Memory B cell (primary cell): ENCODE measurements around the gene CYREN.

ENCODE experiments used
- ATAC-seq: fragments of 150-1000 bp; cut with Tn5 transposase; 2 replicates; pipeline ENCODE4 v1.10.0; 2021; ENCODE audit warnings: low read depth, mild to moderate bottlenecking, moderate library complexity
- DNase-seq, 2 donors: peaks; one replicate each; pipeline ENCODE4 v3.0.0; 2022; ENCODE audit warnings: low spot score in 2 of 2
- H3K27ac Mint-ChIP-seq: one replicate; pipeline ENCODE4 v1.8.0; 2022; ENCODE audit warnings: mild to moderate bottlenecking, moderate library complexity, mixed read lengths
- H3K27me3 Mint-ChIP-seq: one replicate; pipeline ENCODE4 v1.8.0; 2022; ENCODE audit warnings: mixed read lengths
- H3K36me3 Mint-ChIP-seq: one replicate; pipeline ENCODE4 v1.8.0; 2022; ENCODE audit warnings: mild to moderate bottlenecking, mixed read lengths
- H3K4me1 Mint-ChIP-seq: one replicate; pipeline ENCODE4 v1.8.0; 2022; ENCODE audit warnings: mixed read lengths
- H3K4me3 Mint-ChIP-seq: one replicate; pipeline ENCODE4 v1.8.0; 2022; ENCODE audit warnings: mild to moderate bottlenecking, moderate library complexity, mixed read lengths
- H3K9me3 Mint-ChIP-seq: one replicate; pipeline ENCODE4 v1.8.0; 2022; ENCODE audit warnings: mixed read lengths

CYREN gene

GRCh38 chr7:135164357-135165061, 6.0 kb downstream of the CYREN start:
- peak in 1 of 2 donors; percentile 8 for DNase-seq
- no peak overlapping the region for H3K27ac Mint-ChIP-seq
- no peaks in the 10 kb centered on the region for H3K27me3 Mint-ChIP-seq
- no peak for ATAC-seq
- H3K4me1 Mint-ChIP-seq = peaks cover 46% of the 10 kb centered on the region
- H3K36me3 Mint-ChIP-seq = peaks cover 22% of the 10 kb centered on the region
- H3K4me3 Mint-ChIP-seq = no peak overlapping the region
- H3K9me3 Mint-ChIP-seq = no peaks in the 10 kb centered on the region

- DNase-seq = no peak
- no peak for ATAC-seq
- Mint-ChIP-seq H3K4me1 (peaks cover 38% of the 10 kb centered on the region), H3K9me3 (no peaks in the 10 kb centered on the region), H3K27ac (peak overlapping the region; percentile 86), H3K36me3 (peaks cover 21% of the 10 kb centered on the region), H3K27me3 (no peaks in the 10 kb centered on the region), H3K4me3 (no peak overlapping the region)
Measured at GRCh38 chr7:135162382-135163001, 8.0 kb downstream of the CYREN start.

GRCh38 chr7:135161669-135162068, 8.8 kb downstream of the CYREN start:
- peaks cover 38% of the 10 kb centered on the region for H3K4me1 Mint-ChIP-seq
- ATAC-seq = no peak
- DNase-seq = peak in 1 of 2 donors; percentile 8
- peaks cover 26% of the 10 kb centered on the region for H3K36me3 Mint-ChIP-seq
- no peaks in the 10 kb centered on the region for H3K27me3 Mint-ChIP-seq
- H3K4me3 Mint-ChIP-seq = no peak overlapping the region
- H3K27ac Mint-ChIP-seq = peak overlapping the region; percentile 86
- H3K9me3 Mint-ChIP-seq = peaks cover 4% of the 10 kb centered on the region

- peak overlapping the region; percentile 48 for H3K4me3 Mint-ChIP-seq
- peak; percentile 84 for ATAC-seq
- DNase-seq = peak in 1 of 2 donors; percentile 14
- peak overlapping the region; percentile 86 for H3K27ac Mint-ChIP-seq
- H3K27me3 Mint-ChIP-seq = no peaks in the 10 kb centered on the region
- H3K4me1 Mint-ChIP-seq = peaks cover 40% of the 10 kb centered on the region
- peaks cover 31% of the 10 kb centered on the region for H3K36me3 Mint-ChIP-seq
- peaks cover 8% of the 10 kb centered on the region for H3K9me3 Mint-ChIP-seq
Measured at GRCh38 chr7:135160858-135161653, 9.5 kb downstream of the CYREN start.

GRCh38 chr7:135160098-135160857, 10.2 kb downstream of the CYREN start:
- H3K4me3 Mint-ChIP-seq = peak overlapping the region; percentile 76
- DNase-seq (peak in 1 of 2 donors; percentile 8), ATAC-seq (no peak)
- H3K27ac Mint-ChIP-seq = peak overlapping the region; percentile 86
- peaks cover 35% of the 10 kb centered on the region for H3K36me3 Mint-ChIP-seq
- peaks cover 41% of the 10 kb centered on the region for H3K4me1 Mint-ChIP-seq
- no peaks in the 10 kb centered on the region for H3K27me3 Mint-ChIP-seq
- peaks cover 9% of the 10 kb centered on the region for H3K9me3 Mint-ChIP-seq

GRCh38 chr7:135159359-135160085, 11.0 kb downstream of the CYREN start:
- H3K27me3 Mint-ChIP-seq = no peaks in the 10 kb centered on the region
- DNase-seq = no peak
- H3K4me3 Mint-ChIP-seq = no peak overlapping the region
- peaks cover 16% of the 10 kb centered on the region for H3K9me3 Mint-ChIP-seq
- peaks cover 42% of the 10 kb centered on the region for H3K36me3 Mint-ChIP-seq
- H3K27ac Mint-ChIP-seq = peak overlapping the region; percentile 24
- no peak for ATAC-seq
- H3K4me1 Mint-ChIP-seq = peaks cover 47% of the 10 kb centered on the region

GRCh38 chr7:135158874-135159273, 11.6 kb downstream of the CYREN start:
- Mint-ChIP-seq H3K36me3 (peaks cover 46% of the 10 kb centered on the region), H3K27ac (peak overlapping the region; percentile 24), H3K27me3 (no peaks in the 10 kb centered on the region), H3K4me3 (no peak overlapping the region), H3K4me1 (peaks cover 50% of the 10 kb centered on the region), H3K9me3 (peaks cover 19% of the 10 kb centered on the region)
- DNase-seq = no peak
- ATAC-seq = no peak

- Mint-ChIP-seq H3K9me3 (peaks cover 19% of the 10 kb centered on the region), H3K27ac (no peak overlapping the region)
Measured at GRCh38 chr7:135158141-135158655, 12.3 kb downstream of the CYREN start.

GRCh38 chr7:135156290-135156689, 14.2 kb downstream of the CYREN start:
- peaks cover 52% of the 10 kb centered on the region for H3K4me1 Mint-ChIP-seq
- H3K27me3 Mint-ChIP-seq = no peaks in the 10 kb centered on the region
- H3K36me3 Mint-ChIP-seq = peaks cover 48% of the 10 kb centered on the region
- ATAC-seq (no peak), DNase-seq (no peak)
- H3K4me3 Mint-ChIP-seq = no peak overlapping the region
- H3K9me3 Mint-ChIP-seq = peaks cover 19% of the 10 kb centered on the region
- H3K27ac Mint-ChIP-seq = peak overlapping the region; percentile 42

More at GRCh38 chr7:135158141-135158655, 12.3 kb downstream of the CYREN start:
- Mint-ChIP-seq H3K27me3 (no peaks in the 10 kb centered on the region), H3K4me1 (peaks cover 53% of the 10 kb centered on the region), H3K36me3 (peaks cover 50% of the 10 kb centered on the region), H3K4me3 (no peak overlapping the region)
- DNase-seq = no peak
- no peak for ATAC-seq

- DNase-seq = no peak
- Mint-ChIP-seq H3K9me3 (peaks cover 19% of the 10 kb centered on the region), H3K4me1 (peaks cover 49% of the 10 kb centered on the region), H3K4me3 (no peak overlapping the region), H3K36me3 (peaks cover 45% of the 10 kb centered on the region), H3K27me3 (no peaks in the 10 kb centered on the region), H3K27ac (no peak overlapping the region)
- ATAC-seq = no peak
Measured at GRCh38 chr7:135154734-135155133, 15.8 kb downstream of the CYREN start.

GRCh38 chr7:135152442-135152841, 18.1 kb downstream of the CYREN start:
- DNase-seq (no peak), ATAC-seq (no peak)
- Mint-ChIP-seq H3K27me3 (no peaks in the 10 kb centered on the region), H3K9me3 (peaks cover 19% of the 10 kb centered on the region), H3K4me3 (no peak overlapping the region), H3K27ac (peak overlapping the region; percentile 98), H3K36me3 (peaks cover 42% of the 10 kb centered on the region), H3K4me1 (peaks cover 54% of the 10 kb centered on the region)

- DNase-seq = peak in 1 of 2 donors; percentile 21
- peaks cover 51% of the 10 kb centered on the region for H3K4me1 Mint-ChIP-seq
Measured at GRCh38 chr7:135151533-135151932, 19.0 kb downstream of the CYREN start.

GRCh38 chr7:135151132-135151531, 19.4 kb downstream of the CYREN start:
- peak overlapping the region; percentile 98 for H3K27ac Mint-ChIP-seq
- peaks cover 30% of the 10 kb centered on the region for H3K36me3 Mint-ChIP-seq
- DNase-seq (no peak), ATAC-seq (no peak)
- peaks cover 12% of the 10 kb centered on the region for H3K9me3 Mint-ChIP-seq
- H3K27me3 Mint-ChIP-seq = no peaks in the 10 kb centered on the region
- peak overlapping the region; percentile 67 for H3K4me3 Mint-ChIP-seq
- peaks cover 52% of the 10 kb centered on the region for H3K4me1 Mint-ChIP-seq

More at GRCh38 chr7:135151533-135151932, 19.0 kb downstream of the CYREN start:
- Mint-ChIP-seq H3K36me3 (peaks cover 33% of the 10 kb centered on the region), H3K27me3 (no peaks in the 10 kb centered on the region), H3K4me3 (peak overlapping the region; percentile 67), H3K9me3 (peaks cover 15% of the 10 kb centered on the region), H3K27ac (peak overlapping the region; percentile 98)
- peak; percentile 51 for ATAC-seq
